HG03280 (cell line): Measurements from ENCODE around the gene GAMT.
"Not testable (repeated sequence)": the region's sequence is repeated elsewhere in the genome, so short reads cannot be mapped to it uniquely, and the experiment has no call there.

Source experiments
- ATAC-seq: cut with Tn5 transposase; IDR thresholded peaks from one replicate; pipeline ENCODE4 v1.9.1; 2021; ENCODE audit warnings: mild to moderate bottlenecking, moderate library complexity; ENCODE audit not compliant: unreplicated experiment

GAMT gene

DNA sequence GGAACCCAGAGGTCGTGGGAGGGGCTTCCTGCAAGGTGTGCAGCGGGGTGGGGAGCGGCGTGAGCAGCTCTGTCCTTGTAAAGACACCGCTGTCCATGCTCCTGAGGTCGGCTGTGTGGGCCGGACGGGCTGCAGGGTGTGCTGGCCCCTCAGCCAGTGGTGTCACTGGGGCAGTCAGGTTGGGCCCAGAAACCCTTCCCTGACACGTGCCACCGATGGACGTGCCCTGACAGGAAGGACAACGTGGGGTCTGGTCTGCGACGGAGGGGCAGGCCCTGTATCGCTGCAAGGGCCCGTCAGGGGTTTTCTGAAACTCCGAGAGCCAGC, 32.7 kb upstream of the GAMT start:
- ATAC-seq = no peak

DNA sequence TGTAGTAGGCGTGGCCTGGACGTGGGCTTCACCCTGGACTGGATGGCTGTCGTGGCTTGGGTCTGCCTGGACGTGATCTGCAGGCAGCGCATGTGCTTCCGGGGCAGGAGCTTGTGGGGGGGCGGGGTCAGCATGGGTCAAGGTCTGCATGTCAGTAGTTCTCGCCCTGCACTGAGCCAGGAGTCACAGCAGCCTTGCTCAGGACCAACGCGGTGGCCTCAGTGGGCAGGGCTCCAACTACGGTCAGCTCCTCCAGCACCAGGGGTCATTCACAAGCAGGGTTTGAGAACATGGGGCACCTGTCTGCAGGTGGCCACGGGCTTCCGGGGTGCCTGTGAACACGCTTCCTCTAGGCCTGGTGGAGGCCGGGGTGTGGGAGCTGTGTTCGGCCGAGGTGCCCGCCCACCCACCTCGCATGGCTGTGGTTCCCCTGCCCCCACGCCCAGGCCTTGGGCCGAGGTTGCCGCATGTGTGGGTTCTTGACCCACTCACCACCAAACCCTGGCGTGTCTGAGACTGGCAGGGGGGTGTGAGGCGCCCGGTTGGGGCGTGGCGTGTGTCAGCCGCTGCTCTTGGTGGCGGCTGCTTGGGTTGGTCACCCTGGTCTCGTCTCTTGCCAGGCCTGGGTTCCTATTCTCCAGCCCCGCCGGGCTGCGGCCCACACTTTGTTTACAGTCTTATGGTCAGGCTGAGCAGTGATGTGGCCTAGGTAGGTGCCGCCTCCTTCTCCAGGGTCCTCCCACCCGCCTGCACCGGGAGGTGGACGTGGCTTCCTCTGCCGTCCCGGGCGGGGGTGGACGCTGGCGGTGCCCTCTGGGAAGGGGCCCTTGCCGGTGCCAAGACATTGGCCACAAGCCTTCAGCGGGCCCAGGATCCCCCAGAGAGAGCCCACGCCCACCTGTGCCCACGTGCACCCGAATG, 32.0 kb upstream of the GAMT start:
- ATAC-seq = no peak

DNA sequence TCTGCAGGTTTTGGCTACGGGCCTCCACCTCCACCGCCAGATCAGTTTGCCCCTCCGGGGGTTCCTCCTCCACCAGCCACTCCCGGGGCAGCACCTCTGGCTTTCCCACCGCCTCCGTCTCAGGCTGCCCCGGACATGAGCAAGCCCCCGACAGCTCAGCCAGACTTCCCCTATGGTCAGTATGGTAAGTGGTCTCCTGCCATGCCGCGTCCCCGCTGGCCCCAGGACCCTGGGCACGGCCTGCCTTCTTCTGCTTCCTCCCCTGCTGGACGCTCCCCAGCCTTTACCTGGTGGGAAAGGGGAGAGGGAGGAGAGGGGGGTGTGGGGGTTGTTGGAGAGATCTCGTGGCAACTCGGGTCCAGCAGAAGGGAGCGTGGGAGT, 31.2 kb upstream of the GAMT start:
- ATAC-seq = no peak

DNA sequence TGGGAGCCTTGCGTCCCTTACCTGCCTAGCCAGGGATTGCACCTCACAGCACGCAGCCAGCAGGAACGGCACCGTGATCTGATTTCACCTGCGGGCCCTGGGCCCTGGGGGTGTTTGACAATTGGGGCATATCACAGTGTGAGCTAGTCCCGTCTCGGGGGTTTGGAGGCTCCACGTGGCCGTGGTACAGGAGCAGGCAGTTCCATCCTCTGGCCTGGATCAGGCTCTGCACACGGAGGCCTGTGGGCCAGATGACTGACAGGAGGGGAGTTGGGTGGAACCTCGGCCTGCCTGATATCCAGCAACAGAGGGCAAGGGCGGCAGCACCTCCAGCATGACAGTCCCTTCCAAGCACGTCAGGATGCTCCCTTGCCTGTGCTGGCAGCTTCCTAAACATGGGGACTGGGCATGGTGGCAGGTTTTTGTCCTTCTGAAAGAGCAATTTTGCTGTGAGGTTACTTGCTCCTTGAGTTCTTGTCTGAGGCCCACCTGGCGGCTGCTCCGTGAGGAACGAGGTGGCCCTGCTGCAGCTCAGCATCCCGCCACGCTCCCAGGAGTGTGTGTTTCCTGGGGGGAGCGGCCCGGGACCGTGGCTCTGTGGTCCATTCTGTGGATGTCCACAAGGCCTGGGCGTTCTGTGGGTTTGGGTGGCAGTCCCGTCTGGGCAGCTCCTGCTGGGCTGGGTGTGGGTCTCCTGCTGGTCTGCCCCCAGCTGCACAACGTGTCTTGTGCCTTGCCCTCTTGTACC, 30.6 kb upstream of the GAMT start:
- ATAC-seq = no peak

DNA sequence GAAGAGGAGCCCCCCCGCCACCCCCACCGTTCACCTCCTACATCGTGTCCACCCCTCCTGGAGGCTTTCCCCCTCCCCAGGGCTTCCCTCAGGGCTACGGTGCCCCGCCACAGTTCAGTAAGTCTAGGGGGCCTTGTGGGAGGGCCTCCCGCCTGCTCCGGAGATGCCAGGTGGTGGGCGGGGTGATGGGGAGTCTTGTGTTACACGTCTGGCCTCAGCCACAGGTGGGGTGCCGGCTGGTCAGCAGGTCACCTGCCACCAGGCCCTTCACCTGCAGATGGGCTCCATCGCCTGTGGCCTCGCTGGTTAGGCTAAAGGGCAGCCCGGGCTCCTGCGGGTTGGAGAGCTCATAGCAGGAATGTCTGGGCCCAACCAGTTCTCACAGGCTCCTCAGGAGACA, 28.9 kb upstream of the GAMT start:
- no peak for ATAC-seq

DNA sequence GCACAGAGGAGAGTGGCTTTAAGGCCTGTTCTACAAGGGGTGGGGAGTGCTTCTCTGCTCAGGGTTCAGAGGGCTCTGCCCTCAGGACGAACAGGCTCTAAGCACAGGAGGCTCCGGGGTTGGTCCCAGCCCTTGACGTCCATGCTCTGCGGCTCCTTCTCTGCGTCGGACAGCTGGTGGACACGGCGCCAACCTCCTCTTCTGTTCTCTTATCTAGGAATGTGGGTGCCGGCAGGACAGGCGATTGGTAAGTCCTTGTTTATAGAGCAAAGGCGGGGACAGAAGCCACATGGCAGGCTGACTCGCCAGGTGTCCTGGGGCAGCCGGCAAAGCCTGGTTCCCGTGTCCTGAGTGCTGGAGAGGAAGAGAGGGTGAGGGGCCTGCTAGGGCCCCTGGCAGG, 28.4 kb upstream of the GAMT start:
- no peak for ATAC-seq

DNA sequence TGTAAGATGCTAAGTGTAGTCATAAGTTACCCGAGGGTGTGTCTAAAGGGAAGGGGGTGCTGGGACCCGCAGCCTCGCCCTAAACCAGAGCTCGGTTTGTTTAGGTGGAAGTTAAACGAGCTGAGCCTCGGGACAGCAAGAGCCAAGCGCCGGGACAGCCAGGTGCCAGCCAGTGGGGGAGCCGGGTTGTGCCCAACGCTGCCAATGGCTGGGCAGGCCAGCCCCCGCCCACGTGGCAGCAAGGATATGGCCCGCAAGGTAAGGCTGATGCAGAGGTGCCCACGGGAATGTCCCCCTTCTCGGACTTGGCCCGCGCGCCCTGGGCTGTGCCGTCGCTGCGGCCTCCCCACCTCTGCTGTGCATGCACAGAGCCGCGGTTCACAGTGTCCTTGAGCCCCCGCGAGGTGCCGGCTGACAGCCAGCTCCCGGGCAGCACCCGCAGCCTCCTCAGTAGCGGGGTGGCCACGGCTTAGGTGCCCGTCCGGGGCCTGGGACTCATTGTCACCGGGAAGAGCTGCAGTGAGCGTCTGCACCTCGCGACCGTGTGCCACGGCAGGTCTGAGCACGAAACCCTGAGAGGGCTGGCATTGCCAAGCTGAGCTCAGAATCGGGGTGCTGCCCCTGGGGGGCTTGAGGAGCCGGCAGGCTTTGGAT, 27.5 kb upstream of the GAMT start:
- no peak for ATAC-seq

DNA sequence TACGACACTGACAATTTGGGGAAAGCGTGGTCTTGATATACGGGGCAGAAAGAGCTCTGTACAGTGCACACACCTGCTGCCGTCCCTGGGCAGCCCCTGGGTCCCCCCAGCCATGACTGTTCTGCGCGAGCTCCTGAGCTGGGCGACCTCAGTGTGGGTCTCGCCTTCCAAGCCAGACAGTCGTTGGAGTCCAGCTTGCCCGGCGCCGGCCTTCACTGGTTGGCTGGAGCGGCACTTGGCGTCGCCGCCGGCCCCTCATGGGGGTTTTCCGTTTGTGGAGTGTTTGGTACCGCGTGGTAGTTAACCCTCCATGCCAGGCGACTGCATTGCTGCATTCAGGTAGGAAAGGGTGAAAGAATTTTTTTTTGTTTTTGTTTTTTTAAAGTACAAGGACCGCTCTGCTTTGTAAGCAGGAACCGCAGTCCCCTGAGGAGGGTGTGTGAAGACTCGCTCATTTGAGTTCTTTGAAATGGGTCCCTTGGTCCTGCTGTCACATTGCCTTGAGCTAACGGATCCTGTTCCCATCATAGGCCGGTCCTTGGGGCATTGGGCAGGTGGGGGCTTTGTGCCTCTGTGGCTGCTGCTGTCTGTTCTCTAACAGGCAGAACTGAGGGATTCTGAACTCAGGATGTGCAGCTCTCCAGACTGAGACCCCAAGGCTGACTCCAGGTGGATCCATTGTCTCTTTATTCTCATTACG, 26.0 kb upstream of the GAMT start:
- ATAC-seq = no peak

DNA sequence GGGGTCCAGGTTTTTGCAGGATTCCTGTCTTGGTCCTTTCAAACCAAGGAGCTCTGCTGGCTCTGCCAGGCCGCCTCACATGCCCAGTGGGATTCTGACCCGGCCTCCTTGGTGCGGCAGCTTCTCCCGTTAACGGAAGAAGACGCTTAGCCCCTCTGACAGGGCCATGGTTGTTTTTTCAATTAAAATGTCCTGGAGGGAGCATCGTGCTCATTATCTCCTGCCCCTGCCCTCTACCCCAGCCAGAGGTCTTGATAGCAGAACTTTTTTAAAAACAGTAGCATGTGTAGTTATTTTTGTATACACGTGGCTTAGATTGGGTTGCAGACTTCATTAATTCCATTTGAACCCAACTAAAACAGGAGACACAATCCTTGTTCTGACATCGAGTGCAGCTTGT, 25.4 kb upstream of the GAMT start:
- ATAC-seq = no peak

DNA sequence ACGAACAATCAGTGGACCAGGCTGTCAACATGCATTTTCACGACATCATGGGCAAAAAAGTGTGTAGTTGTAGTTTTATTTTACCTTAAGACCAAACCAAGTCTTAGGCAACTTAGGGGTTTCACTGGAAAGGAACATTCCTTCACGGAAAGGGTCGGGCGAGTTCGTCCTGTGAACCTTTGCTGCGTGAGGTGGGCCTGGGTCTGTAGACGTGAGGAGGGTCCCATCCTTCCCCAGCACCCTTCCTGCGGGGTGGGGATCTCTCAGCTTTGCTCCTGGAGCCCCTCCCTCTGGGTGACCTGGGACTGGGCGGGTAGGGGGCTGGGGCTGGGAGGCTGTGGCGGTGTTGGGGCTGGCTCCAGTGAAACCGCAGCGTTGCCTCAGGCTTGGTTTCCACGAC, 24.6 kb upstream of the GAMT start:
- no peak for ATAC-seq

DNA sequence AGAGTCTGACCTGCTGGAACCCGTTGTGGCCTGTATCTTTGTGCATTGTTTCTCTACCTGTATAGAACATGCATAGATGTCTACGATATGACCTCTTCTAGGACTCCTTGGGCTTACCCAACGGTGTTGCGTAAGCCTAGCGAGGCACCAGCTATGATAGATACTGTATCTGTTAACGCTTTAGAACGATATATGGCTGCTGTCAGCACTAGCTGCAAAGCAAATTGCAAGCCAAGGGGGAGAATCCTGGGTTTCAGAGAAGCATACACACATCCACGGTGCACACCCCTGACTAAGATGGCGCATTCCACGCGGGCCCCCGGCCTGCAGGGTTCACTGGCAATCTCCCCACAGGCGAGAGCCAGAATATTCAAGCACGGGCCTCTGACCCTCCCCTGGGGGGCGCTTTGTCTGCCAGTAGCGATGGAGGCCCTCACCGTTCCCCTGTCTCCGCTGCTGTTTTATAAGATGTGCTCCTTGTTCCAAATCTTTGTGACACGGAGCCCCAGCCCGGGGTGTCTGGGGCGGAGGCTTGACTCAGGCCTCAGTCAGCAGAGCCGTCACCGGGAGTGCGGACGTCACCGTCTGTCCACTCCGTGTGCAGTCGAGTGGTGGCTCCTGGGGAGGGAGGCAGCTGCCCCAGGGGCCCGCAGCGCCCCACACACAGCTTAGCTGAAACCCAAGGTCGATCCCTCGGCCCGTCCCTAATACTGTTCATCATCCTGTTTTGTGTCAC, 23.9 kb upstream of the GAMT start:
- no peak for ATAC-seq

DNA sequence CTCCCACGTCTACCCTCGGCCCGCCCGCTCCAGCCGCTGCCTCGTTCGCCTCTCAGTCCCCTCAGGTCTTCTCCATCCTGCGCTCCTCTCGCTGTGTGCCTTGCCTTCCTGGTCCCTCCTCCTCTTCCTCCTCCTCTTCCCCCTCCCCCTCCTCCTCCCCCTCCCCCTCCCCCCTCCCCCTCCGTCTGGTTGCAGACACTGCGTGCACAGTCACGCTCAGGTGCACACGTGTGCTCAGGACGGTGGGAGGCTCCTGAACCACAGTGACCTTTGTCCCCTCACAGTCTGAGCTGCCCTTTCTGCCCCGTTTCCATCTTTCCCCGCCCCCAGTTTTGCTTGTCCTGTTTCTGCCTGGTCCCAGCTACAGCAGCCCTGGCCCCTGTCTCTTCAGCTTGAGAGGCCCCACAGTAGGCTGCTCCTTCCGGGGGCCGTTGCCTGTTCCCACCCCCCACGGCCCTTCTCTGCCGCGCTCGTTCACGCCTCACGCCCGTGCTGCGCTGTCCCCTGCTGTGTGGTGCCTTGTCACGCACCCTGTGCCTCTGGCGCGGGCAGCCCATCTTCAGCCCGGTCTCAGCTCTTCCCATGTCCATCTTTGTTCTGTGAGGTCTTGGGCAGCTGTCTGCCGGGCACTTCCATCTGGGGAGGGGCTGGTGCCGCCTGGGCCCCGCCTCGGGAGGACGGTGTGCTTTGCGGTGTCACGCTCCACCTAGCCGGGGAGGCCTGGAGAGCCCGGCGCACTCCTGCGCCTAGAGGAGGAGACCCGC, 23.0 kb upstream of the GAMT start:
- no peak for ATAC-seq

DNA sequence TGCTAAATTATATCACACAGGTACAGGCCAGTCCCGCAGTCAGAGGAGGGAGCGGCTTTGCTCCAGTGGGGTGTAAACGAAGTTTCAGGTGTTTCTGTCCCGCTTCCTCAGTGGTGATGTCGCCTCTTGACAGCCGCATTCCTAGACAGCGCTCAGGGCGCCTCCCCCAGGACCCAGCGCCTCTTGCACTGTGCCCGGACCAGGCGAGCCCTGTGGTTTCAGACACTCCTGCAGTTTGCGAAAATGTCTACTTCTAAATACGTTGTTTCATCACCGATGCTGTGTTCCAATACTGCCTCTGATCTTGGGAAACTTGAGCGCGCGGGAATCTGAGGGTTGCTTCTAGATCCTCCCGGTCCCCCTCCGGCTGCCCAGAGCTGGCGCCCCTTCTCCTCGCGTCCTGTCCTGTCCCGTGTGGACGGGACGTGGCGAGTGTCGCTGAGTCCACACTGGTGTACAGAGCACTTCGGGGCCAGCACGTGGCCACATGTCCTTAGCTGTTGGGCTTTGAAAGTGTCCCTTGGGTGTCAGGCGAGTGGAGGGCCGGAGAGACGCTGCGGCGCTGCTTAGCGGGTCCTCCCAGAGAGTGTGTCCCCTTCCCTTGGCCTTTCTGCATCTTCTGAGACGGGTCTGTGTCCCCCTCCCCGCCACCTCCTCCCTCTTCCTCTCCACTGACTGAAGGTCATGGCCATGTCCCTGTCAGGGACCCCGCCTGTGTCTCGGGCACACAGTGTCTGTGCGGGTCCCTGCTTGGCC, 22.3 kb upstream of the GAMT start:
- ATAC-seq = no peak

DNA sequence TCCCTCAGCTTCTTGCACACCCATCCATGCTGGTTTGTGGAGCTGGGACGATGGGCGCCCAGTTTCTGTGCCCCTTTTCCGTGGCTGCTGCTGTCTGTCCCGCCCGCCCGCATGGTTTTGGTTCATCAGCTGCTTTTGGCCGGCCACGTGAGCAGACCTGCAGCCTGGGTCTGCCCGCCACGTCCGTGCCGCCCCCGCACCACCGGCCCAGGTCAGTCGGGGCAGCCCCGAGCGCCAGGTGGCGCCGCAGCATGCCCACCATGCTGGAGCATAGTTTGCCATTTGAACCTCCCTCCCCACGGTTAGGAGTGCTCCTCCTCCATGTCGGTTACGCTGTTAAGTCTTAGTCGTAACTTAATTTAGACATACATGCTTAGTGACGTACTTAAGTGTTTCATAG, 21.6 kb upstream of the GAMT start:
- ATAC-seq = no peak

DNA sequence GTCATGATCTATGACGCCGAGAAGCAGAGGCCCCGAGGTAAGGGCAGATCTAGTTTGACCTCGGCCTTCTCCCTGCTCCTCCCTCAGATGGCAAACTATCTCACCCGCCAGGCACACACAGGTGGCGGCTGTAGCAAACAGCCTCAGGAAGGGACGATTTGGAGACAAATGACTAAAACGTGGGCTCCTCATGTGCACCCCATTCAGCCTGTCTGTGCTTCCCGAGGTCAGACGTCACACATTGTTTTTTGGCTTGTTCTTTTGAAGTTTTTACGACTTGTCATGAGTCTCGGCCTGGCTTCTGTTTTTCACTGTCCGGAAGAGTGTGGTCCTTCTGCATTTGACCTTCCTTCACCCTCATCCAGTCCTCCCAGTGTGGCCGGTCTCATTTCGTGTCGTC, 21.0 kb upstream of the GAMT start:
- ATAC-seq = no peak

DNA sequence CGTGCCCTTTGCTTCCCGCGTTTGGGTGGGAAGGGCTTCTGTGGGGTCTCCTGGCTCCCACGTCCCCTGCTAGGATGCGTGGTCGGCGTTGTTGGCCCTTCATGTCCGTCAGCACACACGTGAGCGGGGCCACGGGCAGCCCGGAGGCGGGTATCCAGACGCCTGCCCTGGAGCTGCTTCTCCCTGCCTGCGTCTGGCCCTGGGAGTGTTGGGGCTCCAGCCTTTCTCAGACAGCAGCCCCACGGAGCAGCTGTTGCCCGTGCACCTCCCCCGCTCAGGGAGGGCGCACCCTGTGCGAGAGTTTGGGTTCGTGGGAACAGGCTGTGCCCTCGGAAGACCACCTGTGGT, 20.6 kb upstream of the GAMT start:
- ATAC-seq = no peak

DNA sequence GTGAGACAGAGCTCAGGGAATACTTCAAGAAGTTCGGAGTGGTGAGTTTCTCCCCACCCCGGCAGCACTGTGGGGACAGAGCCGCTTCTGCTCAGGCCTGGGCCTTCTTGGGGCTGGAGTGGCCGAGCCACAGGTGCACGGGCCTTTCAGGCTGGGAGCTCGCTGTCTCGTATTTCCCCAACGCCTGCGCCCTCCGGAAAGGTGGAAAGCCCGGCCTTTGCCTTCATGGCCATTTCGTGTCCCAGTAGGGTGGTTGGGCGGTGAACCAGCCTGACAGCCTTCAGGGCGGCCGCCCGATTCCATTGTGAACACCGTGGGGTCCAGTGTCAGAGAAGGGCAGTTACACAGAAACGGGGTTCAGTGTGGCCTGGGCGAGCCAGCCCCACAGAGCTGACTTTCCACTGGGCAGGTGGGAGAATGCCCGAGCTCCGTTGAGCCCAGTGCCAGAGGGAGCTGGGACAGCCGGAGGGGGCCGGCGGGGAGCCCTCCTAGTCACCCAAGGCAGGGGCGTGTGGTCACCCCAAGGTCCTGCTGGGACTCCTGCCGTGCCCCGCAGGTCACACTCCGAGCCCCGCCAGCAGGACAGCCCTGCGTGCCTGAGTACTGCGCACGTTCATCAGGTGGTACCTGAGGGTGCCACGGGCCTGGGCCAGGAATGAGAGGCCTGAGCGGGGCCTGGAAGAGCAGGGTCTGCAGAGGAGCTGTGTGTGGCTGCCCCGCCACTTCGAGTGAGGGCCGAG, 20.0 kb upstream of the GAMT start:
- ATAC-seq = no peak

DNA sequence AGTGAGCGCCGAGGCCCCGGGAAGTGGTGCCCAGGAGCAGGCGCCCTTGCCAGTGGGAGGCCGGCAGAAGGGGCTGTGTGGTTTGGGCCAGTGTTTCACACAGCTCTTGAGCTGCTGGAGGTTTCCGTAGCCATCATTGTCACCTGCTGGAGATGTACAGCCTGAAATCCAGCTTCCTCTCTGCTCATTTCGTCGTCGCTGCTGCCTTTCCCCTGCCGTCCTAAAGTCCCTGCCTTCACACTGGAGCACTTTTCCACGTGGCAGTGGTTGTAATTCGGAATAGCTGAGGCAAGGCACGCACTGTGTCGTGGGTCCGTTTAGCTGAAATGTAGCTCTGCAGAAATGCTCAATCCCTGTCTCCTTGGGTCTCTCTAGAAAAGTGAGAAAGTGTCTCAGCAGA, 19.2 kb upstream of the GAMT start:
- ATAC-seq = no peak

DNA sequence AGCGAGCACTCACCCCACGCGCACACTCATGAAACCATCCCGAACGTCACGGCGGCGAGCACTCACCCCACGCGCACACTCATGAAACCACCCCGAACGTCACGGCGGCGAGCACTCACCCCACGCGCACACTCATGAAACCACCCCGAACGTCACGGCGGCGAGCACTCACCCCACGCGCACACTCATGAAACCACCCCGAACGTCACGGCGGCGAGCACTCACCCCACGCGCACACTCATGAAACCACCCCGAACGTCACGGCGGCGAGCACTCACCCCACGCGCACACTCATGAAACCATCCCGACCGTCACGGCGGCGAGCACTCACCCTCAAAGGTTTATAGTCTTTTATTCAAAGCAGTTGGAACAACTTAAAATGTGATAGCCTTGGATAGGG, 18.7 kb upstream of the GAMT start:
- not testable (repeated sequence) for ATAC-seq
